Stimulated activated CD4-positive, alpha-beta T cell treated with anti-CD3 and anti-CD28 coated beads, TNF-alpha, amount 100 ng/mL, for 48 hours (primary cell): ENCODE data around the gene DCBLD1.
A peak's percentile ranks its signal among the peaks of the same experiment; 100 is the strongest.
"Not testable (repeated sequence)": the region's sequence is repeated elsewhere in the genome, so short reads cannot be mapped to it uniquely, and the experiment has no call there.

ENCODE experiments used
- DNase-seq, 3 donors: peaks; one replicate each; pipeline ENCODE4 v3.0.0-alpha.2; 2020; ENCODE audit warnings: low read depth in 3 of 3

DCBLD1 gene

GRCh38 chr6:117482240-117483003 is at the start of gene DCBLD1:
TSS of gene DCBLD1 (plus strand) at chr6:117482674. CDS start at chr6:117482782, 108 bp downstream.
- DNase-seq, result peak; percentile 22 to 30 (median 30)

DNA sequence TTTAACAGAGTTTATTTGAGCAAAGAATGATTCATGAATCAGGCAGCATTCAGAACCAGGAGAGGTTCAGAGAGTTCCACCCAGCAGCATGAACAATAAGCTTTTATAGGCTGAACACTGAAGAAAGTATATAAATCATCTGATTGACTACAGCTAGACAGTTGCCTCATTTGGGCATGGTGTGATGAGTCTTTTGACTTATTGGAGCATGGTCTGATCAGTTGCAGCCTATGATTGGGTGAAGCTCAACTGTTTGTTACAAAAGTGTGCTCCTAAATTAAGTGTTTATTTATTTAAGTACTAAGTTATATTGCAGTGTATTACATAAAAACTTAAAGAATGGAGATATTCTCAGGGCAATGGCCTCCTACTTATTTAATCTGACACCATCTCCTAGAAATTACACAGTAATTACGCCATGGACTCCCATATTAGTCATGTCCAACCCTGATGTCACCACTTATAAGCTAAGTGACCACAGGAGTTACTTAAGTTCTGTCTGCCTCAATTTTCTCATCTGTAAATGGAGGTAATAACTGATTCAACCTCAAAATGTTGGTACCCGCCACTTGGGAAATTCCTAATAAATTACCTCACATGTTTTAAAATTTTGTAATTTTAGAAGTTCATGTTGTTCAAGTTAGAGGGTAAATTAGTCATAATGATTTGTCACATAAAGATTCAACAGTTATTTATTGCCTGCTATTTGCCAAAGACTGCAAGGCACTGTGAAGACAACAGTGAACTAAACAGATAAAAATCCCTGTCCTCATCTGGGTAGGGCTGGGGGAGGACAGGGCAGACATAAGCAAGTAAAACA is 41.6 kb upstream of the DCBLD1 start:
- no peak for DNase-seq

DNA sequence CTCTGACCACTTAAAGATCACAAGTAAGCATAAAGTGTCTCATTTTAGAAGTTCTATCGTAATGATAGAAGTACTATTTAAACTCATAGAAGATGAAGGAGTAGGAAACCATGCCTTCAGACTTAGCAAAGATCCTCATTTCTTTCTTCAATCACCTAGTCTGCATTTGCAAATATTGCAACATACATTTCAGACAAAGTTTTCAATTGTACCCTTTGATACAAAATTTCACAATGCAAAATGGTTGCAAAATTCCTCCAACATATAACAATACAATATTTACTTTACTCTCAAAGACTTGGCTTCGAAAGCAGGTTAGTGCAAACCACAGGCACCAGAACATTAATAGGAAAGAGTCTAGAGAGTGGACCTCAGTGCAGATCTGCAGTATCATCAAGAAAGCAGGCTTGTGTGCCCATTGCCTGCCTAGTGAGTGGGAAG is 40.6 kb upstream of the DCBLD1 start:
- DNase-seq, result no peak

- not testable (repeated sequence) for DNase-seq
Observed at GRCh38 chr6:117442313-117442712, 40.2 kb upstream of the DCBLD1 start.

DNA sequence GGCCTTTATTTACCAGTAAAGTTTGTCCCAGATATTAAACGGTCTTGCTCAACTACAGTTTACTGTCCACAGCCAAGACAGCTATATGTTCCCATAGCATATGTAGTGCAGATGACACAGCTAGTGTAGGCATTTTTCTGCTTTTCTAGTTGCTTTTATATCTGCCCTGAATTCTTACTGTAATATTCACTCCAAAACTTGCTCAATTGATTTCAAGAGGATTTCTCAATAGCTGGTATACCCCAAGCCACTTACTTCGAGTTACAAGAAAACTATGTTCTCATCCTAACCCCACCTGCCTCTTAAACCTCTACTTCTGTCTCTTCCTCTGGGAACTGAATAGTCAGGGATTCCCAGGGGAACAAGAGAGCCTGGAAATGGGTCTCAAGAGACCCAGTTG is 37.9 kb upstream of the DCBLD1 start:
- DNase-seq, result no peak

DNA sequence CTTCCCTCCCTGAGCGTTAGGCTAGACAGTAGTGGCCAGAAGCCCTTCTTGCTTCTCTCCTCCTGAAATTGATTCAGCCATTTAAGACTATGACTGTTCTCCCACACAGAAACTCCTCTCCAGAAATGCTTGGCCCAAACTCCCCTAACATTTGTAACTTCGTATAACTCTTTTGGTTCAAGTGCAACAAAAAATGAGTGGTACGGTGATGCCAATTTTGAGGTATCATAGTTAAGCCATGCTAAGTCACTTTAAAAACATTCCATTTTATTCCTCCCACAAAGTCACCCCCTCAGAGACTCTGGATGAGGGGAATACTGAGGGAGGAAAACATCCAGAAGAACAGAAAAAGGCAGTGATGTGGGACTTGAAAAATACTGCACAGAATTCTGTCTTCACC is 35.6 kb upstream of the DCBLD1 start:
- no peak for DNase-seq

DNA sequence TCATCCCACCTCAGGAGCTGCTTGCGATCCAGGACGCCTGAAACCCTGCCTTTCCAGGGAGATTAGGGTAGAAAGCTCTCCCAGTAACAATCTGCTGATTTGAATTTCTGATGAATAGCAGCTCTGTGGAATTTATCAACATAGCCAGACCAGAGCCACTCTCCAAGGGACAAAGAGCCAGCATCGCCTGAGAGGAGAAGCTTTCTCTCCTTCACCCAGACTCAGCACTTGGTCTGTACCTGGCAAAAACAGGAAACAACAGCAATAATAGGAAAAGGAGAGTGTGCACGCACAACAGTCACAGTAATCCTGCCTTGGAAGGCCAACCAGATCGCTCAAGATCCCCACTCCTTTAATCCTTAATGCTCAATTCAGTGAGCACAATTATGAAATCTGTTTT is 34.5 kb upstream of the DCBLD1 start:
- no peak for DNase-seq

DNA sequence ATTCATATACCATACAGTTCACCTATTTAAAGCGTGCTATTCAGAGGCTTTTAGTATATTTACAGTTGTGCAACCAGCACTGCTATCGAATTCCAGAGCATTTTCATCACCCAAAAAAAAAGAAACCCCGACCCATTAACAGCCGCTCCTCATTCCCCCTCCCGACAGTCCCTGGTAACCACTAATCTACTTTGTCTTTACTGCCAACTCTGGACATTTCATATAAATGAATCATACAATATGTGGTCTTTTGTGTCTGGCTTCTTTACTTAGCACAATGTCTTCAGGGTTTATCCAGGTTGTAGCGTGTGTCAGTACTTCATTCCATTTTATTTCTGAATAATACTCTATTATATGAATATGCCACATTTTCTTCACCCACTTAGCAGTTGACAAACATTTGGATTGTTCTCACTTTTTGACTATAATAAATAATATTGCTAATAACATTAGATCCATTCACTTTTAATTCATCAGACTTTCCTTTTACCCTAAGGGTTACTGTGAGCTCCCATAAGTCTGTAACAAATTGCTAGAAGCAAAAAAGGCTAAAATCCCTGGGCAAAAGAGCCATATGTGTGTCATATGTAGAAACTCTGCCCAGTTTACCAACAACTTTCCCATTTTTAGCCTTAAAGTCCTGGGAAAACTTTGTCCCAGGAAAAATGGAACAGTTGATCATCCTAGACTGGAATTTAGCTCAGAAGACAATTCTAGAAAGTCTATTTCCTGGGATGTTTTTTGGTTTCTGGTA is 33.6 kb upstream of the DCBLD1 start:
- no peak for DNase-seq

- peak in 2 of 3 donors; percentile 13 to 58 for DNase-seq
Observed at GRCh38 chr6:117449549-117450439, 32.7 kb upstream of the DCBLD1 start.

DNA sequence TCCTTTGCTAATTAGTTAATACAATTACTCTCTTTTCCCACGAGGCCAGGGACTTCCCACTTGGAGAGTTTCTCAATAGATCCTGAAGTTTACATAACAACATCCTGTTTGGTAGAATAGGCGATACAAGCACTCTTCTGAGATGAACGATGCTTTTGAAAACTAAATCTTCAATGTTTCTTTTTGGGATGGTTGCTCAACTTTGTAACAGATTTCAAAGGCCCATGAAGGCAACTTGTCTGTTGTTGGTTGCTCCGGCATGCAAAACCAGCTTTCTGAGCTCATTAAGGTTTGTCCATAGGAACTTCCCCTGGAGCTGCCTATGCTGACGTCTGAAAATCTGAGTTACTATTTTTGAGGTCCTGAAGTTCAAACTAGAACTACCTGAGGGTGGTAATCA is 30.8 kb upstream of the DCBLD1 start:
- DNase-seq, result no peak

DNA sequence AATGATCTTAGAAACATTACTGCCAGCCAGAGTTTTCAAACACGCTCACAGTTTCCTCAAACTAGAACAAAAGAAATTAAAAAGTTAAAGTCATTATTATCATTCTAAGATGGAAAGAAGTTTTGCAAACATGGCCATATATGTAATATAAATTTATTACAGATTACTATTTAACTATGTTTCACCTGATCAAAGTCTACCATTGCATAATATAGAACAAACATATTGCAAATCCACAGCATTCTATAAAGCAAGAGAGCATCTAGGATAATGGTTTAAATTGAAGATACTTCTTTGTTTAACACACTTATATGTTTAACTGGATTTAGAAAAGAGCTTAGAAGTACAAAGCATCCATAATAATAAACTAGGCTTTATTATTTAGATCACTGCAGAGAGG is 26.2 kb upstream of the DCBLD1 start:
- DNase-seq, result no peak

DNA sequence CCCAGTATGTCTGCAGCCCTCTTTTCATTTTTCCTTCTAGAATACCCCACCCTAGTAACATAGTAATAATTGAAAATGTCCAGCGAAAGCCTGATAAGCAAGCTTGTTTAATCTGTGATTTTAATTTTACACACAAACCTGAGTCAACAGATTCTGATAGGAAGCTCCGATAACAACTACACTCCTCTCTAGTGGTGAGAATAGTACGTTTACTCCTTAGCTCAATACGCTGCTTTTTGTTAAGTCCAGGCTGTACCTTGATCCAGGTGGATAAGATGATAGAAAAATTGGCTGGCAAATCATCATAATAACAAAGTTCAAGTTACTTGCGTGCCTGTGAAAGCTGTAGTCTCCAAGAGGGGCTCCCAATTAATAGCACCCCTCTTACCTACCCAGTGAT is 25.5 kb upstream of the DCBLD1 start:
- DNase-seq, result no peak

- DNase-seq, result no peak
Observed at GRCh38 chr6:117459204-117459944, 23.1 kb upstream of the DCBLD1 start.

DNA sequence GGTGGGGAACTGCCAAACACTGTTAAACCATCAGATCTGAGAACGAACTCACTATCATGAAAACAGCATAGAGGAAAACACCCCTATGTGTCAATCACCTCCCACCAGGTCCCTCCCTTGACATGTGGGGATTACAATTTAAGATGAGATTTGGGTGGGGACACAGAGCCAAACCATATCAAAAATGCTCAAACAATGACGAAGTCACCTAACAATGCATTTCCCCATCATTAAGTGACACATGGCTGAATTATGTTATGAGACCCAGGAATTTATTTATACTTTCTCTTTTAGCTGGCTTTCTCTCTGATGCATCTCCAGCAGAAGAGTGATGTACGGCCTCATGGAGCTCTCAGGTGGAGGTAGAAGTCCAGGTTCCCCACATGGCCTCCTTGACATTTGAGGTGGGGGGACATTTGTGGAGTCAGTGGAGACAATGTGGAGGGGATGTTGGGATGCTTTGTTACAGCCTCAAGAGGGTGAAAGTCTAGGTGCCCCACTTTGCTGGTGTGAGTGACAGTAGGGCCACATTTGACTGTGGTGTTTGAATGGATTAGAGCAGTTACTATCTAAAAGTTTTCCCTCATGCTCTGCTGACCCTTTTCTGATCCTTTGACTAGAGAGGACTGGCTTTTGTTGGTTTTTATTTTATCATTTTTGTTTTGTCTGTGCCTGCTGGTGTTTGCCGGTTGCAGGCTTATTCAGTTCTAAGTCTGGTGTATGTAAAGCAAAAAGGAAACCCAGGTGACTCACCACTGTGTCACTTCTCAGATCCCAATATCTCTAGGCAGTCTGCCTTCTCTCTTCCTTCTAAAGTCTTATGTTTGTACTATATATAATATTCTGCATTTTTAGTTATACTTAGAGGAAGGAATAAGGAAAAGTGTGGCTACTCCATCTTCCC is 18.5 kb upstream of the DCBLD1 start:
- DNase-seq, result no peak

DNA sequence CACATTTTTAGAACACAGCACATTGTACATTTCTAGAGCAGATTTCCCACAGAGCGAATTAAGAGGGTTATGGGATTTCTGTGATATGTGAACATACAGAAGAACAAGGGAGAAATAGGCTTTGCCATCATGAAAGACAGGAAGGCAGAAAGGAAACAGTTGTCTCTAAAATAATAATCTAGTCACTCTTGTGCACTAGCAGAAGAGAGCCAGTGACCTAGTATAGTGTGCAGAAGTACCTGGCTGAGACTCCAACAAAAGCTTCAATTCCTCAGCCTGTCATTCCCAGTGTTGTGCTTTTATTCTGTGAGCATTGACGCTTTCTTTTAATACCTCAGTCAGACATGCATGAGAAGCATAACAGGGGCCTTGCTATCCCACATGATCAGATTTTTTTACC is 17.8 kb upstream of the DCBLD1 start:
- no peak for DNase-seq

DNA sequence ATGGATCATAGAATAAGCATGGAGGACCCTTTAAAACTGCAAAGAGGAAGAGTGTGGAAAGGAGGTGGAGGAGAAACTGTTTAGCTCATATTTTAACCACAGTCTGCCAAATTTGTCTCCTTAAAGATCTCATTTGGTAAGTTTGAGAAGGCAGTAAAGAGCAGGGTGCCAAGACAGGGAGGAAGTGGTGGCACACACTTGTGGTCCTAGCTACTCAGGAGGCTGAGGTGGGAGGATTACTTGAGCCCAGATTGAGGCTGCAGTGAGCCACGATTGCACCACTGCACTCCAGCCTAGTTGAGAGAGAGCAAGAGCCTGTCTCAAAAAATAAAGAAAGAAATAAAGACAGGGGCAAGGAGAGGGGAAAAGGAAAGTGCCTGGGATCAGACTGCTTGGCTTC is 16.8 kb upstream of the DCBLD1 start:
- no peak for DNase-seq

DNA sequence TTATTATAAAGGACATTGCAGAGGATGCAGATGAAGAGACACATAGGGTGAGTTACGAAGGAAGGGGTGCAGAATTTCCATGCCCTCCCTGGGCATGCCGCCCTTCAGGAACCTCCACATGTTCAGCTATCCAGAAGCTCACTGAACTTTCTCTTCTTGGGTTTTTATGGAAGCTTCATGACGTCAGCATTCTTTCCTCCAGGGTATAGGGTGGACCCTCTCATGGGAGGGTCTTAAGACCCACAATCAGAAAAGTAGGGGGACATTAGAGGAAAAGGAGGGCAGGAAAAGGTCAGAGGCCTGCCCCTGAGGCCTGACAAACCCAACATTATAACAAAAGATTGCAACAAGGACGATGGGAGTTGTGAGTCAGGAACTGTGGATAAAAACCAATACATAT is 14.6 kb upstream of the DCBLD1 start:
- no peak for DNase-seq

- not testable (repeated sequence) for DNase-seq
Observed at GRCh38 chr6:117468527-117468926, 13.9 kb upstream of the DCBLD1 start.

GRCh38 chr6:117469356-117469755 is 13.1 kb upstream of the DCBLD1 start:
- DNase-seq, result no peak

- DNase-seq, result no peak
Observed at GRCh38 chr6:117469791-117470190, 12.7 kb upstream of the DCBLD1 start.
